Measurements from ENCODE around the gene CHSY3.

DNA sequence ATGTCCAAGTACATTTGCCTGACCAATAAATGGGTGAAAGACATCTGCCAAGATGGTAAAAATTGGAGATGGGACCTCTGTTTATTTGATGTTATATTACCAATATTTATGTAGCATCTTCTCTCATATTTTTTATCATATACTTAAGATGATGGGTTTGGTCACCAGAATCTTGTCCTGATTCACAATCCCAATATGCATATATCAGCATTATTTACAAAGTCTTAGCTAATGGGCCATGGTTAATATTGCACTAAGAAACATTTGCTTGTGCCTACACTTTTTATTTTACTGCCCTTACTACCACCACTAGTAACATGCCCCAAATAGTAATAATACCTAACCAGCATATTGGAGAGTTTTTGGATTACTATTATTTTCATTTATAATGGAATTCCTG is 116.7 kb downstream of the CHSY3 start:
- TF ChIP-seq, protein P1, sequence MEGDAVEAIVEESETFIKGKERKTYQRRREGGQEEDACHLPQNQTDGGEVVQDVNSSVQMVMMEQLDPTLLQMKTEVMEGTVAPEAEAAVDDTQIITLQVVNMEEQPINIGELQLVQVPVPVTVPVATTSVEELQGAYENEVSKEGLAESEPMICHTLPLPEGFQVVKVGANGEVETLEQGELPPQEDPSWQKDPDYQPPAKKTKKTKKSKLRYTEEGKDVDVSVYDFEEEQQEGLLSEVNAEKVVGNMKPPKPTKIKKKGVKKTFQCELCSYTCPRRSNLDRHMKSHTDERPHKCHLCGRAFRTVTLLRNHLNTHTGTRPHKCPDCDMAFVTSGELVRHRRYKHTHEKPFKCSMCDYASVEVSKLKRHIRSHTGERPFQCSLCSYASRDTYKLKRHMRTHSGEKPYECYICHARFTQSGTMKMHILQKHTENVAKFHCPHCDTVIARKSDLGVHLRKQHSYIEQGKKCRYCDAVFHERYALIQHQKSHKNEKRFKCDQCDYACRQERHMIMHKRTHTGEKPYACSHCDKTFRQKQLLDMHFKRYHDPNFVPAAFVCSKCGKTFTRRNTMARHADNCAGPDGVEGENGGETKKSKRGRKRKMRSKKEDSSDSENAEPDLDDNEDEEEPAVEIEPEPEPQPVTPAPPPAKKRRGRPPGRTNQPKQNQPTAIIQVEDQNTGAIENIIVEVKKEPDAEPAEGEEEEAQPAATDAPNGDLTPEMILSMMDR (IDR thresholded peaks at IDR 0.05), result no peak
- no peak for TF ChIP-seq POLR2A (IDR thresholded peaks at IDR 0.05)
